ENCODE measurements around the gene MACROD2.

DNA sequence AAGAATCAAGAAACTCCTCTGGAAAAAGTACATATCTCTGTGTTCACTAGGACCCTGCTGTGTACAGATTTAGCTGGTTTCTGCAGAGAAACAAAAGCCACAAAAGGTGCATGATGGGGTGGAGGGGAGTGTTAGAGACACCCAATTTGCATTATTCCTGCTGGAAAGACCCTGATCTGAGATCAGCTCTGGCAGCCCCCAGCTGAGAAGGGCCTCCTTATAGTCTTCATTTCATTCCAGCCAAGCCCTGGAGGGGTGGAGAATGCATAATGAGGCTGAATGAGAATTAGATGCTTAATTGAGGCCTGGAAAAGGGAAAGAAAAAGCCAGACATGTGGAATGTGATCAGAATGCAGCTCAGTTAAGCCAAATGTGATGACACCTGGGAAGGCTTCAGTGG is 2032.4 kb downstream of the MACROD2 start:
- TF ChIP-seq ELK1 (IDR thresholded peaks at IDR 0.05; ENCODE audit: low read depth, low read length), result no peak
- no peak for TF ChIP-seq CTCF (IDR thresholded peaks at IDR 0.05)
- TF ChIP-seq CHD2 (IDR thresholded peaks at IDR 0.05; ENCODE audit: low read length, partially characterized antibody), result no peak
- TF ChIP-seq POLR2A (IDR thresholded peaks at IDR 0.05; ENCODE audit: low read length), result no peak
- no peak for TF ChIP-seq RAD21 (conservative IDR thresholded peaks at IDR 0.05 in 1 of 2, IDR thresholded peaks at IDR 0.05 in 1 of 2)
- TF ChIP-seq SMC3 (IDR thresholded peaks at IDR 0.05), result no peak
- TF ChIP-seq, protein P1, sequence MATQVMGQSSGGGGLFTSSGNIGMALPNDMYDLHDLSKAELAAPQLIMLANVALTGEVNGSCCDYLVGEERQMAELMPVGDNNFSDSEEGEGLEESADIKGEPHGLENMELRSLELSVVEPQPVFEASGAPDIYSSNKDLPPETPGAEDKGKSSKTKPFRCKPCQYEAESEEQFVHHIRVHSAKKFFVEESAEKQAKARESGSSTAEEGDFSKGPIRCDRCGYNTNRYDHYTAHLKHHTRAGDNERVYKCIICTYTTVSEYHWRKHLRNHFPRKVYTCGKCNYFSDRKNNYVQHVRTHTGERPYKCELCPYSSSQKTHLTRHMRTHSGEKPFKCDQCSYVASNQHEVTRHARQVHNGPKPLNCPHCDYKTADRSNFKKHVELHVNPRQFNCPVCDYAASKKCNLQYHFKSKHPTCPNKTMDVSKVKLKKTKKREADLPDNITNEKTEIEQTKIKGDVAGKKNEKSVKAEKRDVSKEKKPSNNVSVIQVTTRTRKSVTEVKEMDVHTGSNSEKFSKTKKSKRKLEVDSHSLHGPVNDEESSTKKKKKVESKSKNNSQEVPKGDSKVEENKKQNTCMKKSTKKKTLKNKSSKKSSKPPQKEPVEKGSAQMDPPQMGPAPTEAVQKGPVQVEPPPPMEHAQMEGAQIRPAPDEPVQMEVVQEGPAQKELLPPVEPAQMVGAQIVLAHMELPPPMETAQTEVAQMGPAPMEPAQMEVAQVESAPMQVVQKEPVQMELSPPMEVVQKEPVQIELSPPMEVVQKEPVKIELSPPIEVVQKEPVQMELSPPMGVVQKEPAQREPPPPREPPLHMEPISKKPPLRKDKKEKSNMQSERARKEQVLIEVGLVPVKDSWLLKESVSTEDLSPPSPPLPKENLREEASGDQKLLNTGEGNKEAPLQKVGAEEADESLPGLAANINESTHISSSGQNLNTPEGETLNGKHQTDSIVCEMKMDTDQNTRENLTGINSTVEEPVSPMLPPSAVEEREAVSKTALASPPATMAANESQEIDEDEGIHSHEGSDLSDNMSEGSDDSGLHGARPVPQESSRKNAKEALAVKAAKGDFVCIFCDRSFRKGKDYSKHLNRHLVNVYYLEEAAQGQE (IDR thresholded peaks at IDR 0.05), result no peak

Measured in A549 (cell line).